ENCODE measurements around the gene CERKL.
"Not testable (repeated sequence)": the region's sequence is repeated elsewhere in the genome, so short reads cannot be mapped to it uniquely, and the experiment has no call there.

Gene CERKL, protein sequence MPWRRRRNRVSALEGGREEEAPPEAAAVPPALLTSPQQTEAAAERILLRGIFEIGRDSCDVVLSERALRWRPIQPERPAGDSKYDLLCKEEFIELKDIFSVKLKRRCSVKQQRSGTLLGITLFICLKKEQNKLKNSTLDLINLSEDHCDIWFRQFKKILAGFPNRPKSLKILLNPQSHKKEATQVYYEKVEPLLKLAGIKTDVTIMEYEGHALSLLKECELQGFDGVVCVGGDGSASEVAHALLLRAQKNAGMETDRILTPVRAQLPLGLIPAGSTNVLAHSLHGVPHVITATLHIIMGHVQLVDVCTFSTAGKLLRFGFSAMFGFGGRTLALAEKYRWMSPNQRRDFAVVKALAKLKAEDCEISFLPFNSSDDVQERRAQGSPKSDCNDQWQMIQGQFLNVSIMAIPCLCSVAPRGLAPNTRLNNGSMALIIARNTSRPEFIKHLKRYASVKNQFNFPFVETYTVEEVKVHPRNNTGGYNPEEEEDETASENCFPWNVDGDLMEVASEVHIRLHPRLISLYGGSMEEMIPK
- 0 to 0.40 (median 0.14) reads per million in 18 experiments for total RNA-seq

DNA sequence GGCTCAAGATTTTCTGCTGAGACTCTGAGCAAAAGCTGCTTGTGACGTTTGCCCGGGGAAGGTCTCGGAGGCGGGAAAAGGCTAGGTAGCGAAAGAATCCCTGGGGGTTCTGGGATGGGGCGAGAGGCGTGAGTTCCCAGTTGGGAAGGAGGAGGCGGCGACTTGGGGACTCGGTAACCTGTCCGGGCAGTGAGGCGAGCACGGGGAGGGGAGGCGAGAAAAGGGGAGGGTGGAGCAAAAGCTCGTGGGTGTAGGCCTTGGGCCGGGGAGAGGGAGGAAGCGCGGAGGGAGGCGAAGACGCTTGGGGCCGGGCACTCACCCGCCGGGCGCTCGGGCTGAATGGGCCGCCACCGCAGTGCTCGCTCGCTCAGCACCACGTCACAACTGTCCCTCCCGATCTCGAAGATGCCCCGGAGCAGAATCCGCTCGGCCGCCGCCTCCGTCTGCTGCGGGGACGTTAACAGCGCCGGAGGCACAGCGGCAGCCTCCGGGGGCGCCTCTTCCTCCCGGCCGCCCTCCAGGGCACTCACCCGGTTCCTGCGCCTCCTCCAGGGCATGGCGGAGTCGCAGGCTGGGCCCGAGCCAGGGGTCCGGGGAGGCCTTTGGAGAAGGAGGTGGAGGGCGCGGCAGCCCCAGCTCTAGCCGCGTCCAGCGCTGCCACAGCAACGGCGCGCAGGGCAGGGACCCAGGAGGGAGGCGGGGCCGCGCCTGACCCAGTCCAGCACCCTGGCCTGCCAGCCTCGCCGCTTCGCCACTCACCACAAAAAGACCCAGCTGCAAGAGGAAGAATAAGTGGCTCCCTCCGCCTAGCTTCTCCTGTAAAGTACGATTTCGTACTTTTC lies at the start of gene CERKL:
TSS of gene CERKL (minus strand) at position 656 of the 842 bp plus-strand sequence. CDS start at position 557, 99 bp downstream.
- peak; percentile 10 to 23 for DNase-seq

DNA sequence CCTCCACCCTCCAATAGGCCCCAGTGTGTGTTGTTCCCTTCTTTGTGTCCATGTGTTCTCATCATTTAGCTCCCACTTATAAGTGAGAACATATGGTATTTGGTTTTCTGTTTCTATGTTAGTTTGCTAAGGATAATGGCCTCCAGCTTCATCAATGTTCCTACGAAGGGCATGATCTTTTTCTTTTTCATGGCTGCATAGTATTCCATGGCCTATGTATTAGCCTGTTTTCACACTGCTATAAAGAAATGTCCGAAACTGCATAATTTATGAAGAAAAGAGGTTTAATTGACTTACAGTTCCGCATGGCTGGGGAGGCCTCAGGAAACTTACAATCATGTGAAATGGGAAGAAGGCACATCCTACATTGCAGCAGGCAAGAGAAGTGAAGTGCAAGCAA lies 45.6 kb upstream of the CERKL start:
- not testable (repeated sequence) for DNase-seq

DNA sequence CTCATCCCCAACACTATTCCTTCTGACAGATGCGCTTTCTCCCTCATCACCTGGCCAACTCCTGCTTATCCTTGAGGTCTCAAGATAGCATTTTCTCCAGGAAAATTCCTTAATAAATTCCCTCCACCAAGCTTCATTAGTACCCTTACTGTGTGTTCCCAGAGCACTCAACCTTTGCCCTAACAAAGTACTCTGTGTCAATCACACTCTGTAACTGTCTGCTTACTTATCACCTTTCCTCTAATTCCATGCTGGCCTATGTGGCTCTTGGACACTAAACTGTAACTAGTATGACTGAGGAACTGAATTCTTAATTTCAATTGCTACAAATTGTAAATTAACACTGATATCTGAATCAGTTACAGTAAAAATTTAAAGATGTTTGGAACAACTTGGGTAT lies 41.3 kb upstream of the CERKL start:
- no peak for DNase-seq

DNA sequence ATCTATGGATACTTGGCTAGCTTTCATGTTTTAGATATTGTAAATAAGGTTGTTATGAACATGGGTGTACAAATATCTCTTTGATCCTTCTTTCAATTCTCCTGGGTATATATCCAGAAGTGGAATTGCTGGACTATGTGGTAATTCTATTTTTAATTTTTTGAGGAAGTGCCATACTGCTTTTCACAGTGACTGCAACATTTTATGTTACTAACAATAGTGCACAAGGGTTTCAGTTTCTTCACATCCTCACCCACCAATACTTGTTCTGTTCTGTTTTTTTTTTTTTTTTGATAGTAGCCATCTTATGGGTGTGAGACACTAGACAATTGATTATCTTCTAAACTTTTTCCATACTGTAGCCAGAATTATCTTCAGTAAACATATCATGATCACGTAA lies 40.7 kb upstream of the CERKL start:
- peak; percentile 64 to 85 for DNase-seq

DNA sequence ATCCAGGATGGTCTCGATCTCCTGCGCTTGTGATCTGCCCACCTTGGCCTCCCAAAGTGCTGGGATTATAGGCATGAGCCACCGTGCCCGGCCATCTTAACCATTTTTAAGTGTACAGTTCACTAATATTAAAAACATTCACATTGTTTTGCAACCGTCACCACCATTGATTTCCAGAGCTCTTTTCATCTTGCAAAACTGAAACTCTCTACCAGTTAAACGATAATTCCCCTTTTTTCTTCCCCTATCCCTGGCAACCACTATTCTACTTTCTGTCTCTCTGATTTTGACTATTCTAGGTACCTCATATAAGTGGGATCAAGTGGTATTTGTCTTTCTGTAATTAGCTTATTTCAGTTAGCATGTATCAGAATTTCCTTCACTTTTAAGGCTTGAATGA lies 40.2 kb upstream of the CERKL start:
- DNase-seq: peak; percentile 45 to 73

DNA sequence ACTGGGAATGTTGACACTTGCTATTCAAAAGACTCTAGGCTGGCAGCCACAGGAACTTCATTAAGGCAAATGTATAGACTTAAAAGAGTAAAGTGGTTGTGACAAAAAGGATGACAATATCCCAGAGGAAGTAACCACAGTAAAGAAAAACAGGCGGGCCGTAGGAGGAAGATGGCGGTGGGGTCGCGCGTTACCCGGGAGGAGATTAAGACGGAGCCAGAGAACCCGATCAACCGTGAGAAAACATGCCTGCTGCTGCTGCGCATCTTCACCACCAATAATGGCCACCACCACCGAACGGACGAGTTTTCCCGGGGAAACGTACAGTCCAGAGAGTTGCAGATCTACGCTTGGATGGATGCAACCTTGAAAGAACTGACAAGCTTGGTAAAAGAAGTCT lies 37.4 kb upstream of the CERKL start:
- DNase-seq: no peak

DNA sequence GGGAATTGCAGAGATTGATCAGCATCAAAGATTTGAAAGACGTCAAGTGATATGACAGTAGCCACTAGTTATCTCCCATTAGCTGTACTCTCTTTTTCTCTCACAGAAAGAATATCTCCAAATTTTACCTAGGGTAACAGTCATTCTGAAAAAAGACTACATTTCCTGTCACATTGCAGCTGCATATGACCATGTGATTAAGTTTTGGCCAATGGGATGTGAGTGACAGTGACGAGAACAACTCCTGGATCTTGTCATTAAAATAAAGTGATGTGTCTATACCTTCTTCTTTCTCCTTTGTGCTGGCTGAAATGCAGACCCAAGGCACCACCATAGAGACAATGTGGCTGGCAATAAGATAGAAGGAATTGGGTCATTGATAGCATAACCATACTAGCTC lies 34.0 kb upstream of the CERKL start:
- no peak for DNase-seq

DNA sequence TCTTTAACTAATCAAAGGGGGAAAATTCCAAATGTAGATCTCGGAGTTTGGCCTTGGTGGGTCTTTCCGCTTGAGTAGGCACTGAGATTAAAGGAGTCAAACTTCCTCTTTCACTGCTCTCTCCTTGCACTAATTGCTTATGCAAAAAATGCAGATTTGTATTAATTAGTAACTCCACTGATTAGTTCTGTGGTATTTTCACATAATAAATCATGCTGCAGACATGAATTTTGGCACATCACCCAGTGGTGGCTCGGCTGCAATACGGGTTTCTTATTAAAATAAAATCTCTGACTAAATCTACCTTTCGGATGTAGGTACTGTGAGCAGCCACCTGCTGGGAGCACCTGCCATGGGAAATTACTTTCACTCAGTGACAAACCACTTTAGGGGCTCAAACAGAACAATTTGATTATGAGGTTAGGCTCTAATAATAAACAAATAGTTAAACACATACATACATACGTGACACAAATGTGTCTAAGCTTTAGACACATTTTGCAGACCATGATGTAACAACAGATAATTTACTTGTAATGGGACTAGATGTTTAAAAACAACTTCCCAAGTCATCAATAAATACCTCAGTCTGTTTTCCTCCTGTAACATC lies 29.8 kb upstream of the CERKL start:
- DNase-seq: no peak

DNA sequence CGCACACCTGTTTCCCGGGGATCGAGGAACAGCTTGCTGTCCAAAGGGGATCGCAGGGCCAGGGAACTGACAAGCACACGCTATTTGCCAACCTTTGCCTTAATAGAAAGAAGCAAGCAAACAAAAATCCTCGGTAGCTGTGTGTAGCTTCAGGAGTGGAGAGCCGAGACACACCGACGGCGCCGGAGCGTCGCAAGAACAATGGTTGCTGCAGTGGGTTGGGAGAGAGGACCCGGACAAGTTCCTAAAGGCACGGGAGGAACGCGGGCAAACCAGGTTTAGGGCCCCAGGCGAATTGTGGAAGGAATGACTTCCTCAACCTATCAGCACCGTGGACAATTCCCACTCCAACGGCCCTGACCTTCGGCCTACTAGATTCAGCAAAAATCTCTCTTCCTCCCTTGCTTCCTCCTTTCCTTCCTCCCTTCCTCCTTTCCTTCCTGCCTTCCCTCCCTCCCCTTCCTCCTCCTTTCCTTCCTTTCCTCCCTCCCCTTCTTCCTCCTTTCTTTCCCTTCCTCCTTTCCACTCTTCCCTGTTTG lies 28.3 kb upstream of the CERKL start:
- DNase-seq: peak in 1 of 2 donors; percentile 30

DNA sequence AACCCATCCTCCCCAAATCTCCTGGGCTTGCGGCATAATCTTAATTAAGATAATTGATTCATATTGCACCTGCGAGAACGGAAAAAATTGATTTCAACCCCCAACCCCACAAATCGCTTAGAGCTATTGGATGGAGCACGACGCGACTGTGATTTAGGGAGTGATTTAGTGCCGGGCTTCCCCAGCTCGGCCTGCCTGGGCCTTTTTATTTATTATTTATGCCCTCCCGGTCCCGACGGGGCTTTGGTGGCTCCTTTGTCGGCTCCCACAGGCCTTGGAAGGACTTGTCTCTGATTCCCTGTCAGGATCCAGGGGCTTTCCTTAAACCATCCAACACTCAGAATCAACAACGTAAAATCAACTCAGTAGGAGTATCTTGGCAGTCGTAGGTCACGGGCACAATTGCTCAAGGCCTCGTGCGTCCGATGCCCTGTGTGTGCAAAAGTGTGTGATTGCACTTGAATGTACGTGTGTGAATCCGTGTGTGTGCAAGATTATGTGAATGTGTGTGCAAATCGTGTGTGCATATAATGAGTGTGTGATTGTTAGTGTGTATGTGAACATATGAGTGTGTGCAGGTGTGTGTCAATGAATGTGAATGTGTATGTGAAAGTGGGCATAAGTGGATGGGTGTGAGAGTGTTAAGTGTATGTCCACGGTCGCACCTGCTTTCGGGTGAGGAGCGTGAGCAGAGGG lies 27.7 kb upstream of the CERKL start:
- DNase-seq: no peak

DNA sequence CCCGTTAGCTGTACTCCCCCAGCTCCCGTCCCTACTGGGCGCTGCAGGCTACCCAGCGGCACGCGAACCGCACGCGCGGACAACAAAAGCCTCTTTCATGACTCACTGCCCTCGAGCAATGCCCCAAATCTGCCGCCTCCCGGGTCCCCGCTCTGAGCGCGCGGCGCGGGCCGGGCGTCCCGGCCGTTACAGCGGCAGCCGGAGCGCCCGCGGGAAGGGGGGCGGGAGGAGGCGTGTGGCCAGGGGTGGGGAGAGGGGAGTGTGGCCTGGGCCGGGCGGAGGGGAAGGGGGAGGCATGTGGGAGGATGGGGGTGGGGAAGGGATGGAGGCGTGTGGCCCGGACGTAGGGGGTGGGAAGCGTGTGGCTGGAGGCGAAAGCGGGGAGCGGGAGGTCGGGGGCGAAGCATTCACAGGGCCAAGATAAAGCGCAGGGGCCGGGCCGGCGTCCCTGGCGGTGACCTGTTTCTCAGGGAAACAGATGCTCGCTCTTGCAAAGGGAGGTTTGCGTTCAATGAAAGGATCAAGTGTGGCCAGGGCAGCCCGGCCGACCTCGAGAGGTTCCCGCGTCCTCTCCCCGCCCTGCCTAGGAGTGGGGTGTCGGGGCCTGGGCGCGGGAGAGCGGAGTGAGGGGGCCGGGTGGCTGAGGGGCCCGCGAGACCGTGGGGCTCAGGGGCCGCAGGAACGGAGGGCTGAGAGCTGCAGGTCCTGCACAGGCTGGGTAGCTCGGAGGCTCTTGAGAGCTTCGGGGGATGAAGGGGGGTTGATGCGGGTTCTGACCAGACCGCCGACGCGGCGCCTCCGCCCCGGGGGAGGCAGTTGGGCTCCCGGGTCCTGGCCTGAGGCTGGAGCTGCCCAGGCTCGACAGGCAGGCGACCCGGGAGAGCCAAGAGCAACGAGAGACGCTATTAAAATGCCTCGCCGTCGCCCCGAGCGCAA lies 26.9 kb upstream of the CERKL start:
- no peak for DNase-seq

DNA sequence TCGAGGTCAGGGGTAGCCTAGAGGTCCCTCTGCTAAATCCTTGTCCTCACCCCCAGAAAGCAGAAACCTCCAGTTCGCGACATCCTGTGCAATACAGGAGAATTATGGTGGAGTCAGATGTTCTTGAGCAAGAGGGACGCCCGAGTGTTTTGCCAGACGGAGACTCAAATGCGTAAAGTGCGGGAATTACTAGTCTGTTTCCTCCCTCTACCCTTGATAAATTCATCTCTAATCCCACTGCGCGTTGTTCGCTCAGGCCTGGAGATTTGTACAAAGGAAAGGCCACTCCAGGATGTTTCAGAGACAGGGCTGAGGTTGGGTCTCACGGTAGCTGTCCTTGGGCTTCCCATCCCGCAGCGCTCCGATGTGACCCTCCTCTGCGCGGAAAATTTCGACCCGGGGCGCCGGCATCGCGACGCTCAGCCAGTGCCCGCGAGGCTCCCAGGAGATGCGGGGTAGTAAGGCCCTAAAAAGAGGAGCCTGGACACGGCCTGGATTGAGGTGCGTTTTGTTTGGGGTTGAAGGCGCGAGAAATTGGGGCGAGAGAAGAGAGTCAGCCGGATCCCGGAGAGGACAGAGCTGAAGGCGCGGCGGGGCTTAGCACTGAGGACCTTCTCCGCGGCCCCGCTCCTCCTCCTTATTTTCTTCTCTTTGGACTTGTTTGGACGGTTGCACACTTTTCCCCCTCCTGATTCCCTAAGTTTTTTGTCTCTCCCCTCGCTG lies 26.1 kb upstream of the CERKL start:
- DNase-seq: no peak

DNA sequence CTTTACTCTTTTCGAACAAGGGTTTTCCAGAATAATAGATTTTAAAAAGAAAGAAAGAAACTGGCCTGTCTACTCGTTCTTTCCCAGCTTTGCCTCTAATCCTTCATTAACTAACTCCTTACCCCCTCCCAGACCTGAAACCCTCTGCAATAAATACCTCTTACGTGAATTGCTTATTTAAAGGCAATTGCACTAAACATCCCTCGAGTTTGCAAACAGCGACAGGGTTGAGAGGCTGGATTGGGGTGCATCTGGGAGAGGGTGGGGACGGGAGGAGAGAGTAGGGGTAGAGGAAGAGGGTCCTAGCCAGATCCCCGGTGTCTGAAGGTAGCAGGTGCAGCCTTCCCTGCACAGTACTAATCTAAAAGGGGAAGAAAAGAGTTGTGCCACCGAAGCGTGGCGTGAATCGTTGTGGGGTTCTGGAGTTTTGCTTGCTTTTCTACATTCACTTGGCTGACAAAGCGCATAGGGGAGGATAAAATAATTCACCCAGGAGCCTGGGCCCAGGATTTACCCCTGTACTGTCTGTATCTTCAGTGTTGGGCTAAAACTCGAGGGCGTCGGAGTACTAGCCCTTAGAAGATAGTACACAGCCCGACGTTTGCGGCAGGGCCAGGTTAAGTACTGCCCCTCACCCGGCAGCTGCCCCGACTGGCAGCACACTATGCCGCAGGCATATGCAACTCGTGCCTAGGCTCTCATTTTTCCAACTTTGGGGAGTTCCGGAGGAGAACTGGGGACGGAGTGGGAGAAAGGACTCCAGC lies 25.3 kb upstream of the CERKL start:
- no peak for DNase-seq

DNA sequence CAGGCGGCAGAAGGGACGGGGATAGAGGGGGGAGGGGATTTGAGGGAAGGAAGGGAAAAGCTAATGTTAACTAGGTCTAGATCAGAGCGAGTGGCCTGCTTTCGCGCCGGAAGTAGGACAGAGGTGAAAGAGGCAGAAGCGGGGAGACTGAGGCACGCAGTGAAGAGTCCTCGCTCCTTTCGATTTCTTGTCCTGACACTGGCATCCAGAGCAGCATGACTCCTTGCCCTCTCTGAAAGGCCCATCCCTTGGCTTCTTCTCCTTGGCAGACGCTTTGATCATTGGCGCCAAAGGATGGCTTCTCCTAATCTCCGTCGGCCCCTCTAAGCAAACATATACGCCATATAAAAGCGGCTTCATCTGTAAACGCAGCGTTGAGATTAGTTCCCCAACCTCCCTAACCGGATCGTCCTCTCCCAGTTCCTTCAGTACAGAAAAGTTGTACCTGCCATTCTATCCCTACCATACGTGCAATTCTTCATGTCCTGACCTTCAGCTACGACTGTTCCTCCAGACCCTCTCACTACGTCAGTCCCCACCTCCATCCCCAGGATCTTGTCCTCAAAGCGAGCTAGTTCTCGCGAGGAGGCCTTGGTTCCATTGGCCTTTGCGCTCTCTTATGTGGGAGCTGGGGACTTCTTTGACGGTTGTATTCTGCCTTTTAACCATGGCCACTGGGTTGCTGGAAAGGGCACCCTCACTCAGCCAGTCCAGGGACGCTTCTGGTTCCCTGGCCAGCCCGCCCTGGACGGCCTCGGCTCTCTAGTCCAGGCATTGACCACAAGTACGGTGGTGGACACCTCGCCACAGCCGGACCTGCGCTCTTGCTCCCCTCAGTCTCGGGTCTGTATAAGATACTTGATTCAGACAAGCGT lies 24.3 kb upstream of the CERKL start:
- DNase-seq: no peak

DNA sequence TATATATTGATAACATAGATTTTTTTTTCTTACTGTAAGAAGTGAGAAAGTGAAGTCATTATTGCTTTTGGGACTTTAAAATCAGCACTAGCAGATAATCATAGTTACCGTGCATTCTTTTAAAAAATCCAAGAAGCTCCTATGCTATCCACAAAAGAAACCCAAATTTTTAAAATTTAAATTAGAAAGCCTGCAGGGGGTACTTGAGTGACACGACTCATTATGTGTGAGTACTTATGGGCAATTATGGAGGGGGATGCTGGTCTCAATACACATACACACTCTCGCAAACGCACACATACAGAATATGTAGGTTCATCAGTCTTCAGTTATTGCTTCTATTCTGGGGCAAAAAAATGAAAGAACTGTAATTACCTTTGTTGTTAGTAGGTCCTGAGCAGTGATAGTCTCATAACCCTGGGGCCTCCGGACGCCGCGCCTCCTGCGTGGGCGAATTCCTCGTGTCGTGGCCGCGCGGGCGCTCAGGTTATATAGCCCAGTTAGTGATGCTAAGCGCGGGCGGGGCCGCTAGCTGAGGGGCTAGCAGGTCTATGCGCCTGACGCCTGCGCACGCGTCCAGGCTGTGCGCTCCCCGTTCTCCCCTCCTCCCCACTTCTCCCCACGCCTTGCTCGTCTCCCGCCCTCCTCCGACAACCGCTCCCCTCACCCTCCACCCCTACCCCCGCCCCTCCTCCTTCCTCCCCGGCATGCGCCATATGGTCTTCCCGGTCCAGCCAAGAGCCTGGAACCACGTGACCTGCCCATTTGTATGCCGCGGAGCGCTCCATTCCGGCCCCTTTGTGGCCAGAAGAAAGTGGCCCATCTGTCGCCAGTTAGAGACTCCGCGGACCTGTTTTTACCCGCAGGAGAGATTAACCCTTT lies 23.4 kb upstream of the CERKL start, which contains the start of gene NEUROD1:
TSS of gene NEUROD1 (minus strand) at position 463 of the 882 bp plus-strand sequence. CDS start 1,657 bp downstream, outside the sequence.
- no peak for DNase-seq

DNA sequence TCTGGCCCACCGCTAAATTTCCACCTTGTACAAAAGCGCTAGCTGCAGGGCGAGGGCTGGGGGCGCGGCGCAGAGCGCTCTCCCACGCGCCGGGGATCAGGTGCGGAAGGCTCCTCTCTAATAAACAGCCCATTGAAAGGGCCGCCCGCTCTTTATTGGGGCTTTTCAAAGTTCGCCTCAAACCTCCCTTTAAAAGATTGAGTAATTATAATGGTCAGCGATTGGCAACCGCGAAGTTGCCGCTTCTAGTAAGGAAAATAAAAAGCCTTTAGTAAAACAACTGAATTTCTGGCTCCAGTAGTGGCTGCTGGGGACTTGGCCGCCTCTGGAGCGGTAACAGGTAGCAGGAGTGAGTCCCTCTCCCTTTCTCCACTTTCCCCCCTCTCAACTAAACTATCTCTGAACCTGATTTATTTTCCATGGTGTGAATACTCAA lies 22.7 kb upstream of the CERKL start:
- DNase-seq: no peak

All from inflammatory macrophage (primary cell).